GM12801 (cell line): ENCODE results near the gene ATP8A2.

Source experiments
- TF ChIP-seq, protein P1 (sequence below): IDR thresholded peaks from one replicate; pipeline ENCODE4 v1.5.1; 2011; ENCODE audit warnings: control low read depth; ENCODE audit not compliant: insufficient read length; ENCODE audit errors: extremely low read depth

ATP8A2 gene

DNA sequence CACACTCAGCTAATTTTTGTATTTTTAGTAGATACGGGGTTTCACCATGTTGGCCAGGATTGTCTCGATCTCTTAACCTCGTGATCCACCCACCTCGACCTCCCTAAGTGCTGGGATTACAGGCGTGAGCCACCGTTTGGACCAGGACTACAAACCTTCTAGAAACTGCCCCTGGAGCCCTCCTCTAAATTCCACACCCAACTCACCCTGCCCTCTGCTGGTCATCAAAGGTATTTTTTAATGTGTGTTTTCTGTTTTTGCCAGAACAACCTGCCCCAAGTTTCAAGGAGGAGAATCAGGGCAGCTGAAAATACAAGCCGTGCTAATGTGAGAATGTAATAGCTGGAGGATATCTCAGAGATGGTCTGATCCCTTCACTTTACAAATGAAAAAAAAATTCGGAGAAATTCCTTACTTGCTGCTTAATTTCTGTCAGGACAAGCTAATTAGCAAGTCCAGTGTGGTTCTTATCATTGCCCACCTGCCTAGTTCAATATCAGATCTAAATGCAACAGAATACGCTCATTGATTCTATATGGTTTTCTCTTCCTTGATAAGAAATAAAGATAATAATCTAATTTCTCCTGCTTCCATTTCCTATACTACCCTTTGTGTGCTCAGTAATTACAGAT is 4.1 kb downstream of the ATP8A2 start:
- TF ChIP-seq, protein P1, sequence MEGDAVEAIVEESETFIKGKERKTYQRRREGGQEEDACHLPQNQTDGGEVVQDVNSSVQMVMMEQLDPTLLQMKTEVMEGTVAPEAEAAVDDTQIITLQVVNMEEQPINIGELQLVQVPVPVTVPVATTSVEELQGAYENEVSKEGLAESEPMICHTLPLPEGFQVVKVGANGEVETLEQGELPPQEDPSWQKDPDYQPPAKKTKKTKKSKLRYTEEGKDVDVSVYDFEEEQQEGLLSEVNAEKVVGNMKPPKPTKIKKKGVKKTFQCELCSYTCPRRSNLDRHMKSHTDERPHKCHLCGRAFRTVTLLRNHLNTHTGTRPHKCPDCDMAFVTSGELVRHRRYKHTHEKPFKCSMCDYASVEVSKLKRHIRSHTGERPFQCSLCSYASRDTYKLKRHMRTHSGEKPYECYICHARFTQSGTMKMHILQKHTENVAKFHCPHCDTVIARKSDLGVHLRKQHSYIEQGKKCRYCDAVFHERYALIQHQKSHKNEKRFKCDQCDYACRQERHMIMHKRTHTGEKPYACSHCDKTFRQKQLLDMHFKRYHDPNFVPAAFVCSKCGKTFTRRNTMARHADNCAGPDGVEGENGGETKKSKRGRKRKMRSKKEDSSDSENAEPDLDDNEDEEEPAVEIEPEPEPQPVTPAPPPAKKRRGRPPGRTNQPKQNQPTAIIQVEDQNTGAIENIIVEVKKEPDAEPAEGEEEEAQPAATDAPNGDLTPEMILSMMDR, result no peak

DNA sequence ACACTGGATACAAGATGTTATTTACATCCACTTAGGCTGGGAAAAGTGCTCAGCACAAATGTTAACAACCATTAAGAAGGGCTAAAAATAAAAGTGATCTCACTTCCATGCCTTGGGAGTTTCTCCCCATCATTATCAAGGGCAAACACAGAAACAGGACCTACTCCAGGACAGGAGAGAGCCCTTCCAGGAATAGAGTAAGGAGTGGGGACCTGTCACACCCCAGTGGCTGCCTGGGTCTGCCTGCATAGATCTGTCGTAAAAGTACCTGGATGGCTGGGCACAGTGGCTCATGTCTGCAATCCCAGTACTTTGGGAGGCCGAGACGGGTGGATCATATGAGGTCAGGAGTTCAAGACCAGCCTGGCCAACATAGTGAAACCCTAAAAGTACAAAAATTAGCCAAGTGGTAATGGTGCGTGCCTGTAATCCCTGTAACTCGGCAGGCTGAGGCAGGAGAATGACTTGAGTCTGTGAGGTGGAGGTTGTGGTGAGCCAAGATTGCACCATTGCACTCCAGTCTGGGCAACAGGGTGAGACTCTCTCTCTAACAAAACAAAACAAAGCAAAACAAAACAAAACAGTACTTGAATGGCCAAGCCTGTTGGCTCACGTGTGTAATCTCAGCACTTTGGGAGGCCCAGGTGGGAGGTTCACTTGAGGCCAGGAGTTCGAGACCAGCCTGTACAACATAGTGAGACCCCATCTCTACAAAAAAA is 5.6 kb downstream of the ATP8A2 start:
- TF ChIP-seq, protein P1, result no peak

DNA sequence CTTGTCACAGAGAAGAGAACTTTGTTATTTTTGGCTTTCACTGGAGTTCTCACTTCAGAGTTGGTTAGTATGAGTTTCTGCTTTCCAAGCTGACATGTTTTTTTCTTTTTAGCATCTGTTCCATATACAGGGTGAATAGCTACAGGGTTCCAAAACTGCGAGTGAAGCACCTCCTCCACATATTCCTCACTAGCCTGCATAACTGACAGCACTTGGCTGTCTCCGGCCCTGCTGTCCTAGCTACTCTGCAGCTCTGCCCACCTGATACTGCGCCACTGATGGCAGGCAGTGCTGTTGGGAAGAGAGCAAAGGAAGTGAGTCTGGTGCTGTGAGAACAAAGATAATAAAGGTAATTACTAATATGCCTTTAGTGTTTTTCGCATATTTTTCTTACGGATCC is 6.8 kb downstream of the ATP8A2 start:
- TF ChIP-seq, protein P1, result no peak

DNA sequence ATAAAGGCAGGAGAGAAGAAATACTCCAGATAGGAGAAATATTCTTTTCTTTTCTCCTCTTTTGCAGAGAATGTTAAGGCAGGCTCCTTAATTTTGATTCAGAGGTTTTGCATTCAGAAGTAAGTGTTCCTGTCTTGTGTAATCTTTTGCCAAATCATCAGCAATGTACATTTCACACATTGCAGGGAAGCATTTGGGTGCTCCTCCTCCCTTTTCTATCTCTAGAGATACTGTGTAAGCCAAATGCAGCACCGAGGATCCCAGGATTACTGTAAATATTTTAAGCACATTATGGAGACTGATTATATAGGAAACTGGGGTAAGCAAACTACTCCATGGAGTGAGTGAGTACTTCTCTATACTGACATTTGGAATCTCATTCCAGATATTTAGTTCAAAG is 7.2 kb downstream of the ATP8A2 start:
- TF ChIP-seq, protein P1, result no peak

DNA sequence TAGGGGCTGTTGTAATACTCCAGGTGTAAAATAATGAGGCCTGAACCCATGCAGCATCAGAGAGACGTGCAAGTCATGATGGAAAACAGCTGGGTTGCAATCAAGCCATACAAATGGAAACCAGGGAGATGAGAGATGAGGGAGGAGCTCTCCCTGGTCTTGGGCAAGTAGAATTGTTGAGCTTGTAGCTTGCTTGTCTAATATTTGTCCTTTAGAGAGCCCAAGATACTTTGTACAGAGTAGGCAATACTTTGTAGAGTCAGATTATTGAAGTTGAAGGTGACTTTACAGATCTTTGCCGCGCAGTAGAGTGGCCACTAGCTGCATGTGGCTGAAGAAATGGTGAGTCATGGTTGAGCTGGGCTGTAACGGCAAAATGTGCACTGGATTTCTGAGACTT is 8.3 kb downstream of the ATP8A2 start:
- TF ChIP-seq, protein P1, result no peak

DNA sequence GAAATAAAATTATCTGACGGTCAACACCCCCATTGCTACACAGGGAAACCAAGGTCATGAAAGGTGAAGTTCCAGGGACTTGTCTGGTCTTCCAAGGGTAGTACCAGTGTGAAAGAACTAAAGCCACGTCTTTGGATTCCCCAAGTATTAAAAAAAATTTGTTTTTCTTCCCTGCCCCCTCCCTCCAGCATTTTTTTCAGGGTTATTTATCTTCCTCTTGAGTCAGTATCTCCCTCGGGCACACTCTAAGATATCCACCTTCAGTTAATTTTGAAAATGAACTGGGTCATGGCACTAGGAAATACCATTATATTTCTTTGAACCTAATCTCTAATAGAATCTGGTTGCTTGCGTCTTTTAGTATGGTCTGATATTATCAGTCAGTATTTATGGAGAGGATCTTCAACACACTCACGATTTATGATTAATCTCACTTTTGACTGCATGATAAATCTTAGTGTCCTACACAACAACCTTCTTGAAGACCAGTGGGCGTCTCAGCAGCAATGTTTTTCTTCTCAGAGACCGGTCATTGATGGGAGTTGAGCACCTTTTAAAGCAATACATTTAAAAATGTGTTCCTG is 9.1 kb downstream of the ATP8A2 start:
- TF ChIP-seq, protein P1, result no peak

DNA sequence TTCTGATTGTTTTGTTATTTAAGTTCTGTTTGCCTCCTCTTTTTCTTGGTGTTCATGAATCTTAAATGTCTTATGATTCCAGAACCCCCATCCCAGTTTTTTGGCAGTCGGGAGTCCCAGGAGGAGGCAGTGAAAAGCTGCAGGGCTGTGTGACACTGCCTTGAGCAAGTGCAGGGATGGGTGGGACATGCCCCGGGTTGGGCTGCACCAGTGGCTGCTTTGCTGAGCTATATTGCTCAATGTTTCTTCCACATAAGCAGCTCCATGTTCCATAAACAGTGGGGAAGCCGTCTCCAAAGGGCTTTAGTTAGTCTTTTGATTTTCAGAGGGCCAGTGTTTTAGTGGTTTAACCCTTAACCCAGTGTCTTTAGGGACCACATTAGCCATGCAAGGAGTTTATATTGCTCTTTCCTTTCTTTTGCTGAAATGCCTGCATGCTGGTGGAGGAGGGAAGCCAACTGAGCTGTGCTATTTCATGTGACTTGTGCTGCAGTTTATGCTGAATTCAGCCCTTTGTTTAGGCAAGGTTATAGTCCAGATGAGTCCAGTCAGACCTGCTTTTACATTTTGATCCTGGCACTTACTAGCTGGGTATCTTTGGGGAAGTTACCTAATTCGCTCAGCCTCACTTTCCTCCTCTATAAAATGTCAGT is 13.1 kb downstream of the ATP8A2 start:
- TF ChIP-seq, protein P1, result no peak
